ENCODE measurements around the gene UBE2G1.
"Not testable (repeated sequence)": the region's sequence is repeated elsewhere in the genome, so short reads cannot be mapped to it uniquely, and the experiment has no call there.

UBE2G1 gene, protein sequence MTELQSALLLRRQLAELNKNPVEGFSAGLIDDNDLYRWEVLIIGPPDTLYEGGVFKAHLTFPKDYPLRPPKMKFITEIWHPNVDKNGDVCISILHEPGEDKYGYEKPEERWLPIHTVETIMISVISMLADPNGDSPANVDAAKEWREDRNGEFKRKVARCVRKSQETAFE

DNA sequence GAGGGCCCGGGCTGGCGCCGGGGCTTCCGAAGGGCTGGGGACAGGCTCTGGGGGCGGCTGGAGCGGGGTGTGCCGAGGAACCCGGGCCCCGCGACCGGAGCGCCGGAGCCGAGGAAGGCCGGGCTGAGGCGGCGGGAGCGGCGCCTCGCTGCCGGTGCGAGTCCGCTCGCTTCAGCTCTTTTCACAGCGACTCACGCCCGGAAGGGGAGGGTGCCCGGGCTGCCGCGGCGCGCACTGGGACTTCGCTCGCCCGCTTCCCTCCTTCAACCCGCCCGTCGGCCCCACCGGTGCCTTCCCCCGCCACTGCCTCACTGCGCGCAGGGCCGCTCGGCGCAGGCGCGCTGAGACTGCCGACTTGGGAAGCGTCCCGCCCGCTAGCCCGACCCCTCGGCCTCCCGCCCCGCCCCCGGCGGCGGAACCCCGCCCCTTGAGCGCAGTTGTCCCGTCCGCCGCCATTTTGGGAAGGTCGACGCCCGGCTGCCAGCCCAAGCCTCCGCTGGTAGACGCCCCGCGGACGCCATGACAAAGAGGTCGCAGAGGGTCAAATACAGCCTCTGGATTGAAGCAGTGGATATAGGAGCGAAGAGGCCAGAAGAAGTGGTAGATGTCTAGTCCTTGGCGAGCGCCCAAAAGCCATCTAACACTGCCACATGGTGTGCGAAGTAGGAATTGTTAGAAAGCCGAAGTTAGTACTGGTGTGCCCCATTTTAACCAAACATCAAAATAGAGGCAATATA, at the start of gene UBE2G1:
TSS of gene UBE2G1 (minus strand) at position 349 of the 737 bp plus-strand sequence. CDS start 359 bp downstream, outside the sequence.
- DNase-seq = peak; percentile 99

DNA sequence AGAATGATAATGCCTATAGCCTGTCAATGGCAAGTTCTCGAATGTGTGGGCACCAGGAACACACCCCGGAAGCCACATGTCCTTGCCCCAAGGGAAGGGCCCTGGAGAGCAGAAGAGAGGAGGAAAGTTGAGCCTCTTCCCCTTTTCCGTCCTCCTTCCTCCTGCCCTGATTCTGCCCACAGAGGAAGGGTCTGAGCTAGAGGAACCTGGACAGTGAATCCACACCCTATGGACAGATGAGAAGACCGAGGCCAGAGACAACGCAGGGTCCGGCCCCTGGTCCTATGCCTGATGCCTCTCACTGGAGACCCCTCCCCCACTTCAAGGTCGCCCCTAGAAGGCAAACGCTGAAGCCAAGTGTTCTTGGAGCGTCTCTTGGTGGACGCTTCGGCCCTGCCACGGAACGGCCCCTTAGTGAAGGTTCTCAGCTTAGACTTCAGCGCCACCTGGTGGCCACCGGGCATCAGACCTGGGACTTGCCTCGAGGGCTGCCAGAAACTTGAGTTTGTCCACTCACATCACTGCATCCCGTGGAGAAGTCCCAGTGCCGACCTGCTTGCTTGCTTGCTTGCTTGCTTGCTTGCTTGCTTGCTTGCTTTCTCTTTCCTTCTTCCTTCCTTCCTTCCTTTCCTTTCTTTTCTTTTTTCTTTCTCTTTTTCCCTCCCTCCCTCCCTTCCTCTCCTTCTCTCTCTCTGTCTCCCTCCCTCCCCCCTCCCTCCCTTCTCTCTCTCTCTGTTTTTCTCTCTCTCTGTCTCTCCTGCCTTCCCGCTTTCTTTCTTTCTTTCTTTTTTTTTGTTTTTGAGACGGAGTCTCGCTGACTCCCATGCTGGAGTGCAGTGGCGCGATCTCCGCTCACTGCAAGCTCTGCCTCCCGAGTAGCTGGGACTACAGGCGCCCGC, 46.7 kb upstream of the UBE2G1 start:
- peak; percentile 89 to 92 for DNase-seq

DNA sequence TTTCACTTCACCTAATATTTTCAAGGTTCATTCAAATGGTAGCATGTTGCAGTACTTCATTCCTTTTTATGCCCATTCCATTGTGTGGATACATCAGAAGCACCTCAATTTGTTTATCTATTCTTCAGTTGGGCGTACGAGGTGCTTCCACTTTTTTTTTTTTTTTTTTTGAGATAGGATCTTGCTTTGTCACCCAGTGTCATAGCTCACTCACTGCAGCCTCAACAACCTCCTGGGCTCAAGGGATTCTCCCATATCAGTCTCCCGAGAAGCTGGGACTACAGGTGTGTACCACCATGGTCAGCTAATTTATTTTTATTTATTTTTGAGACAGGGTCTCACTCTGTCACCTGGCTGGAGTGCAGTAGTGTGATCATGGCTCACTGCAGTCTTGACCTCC, 44.7 kb upstream of the UBE2G1 start:
- no peak for DNase-seq

DNA sequence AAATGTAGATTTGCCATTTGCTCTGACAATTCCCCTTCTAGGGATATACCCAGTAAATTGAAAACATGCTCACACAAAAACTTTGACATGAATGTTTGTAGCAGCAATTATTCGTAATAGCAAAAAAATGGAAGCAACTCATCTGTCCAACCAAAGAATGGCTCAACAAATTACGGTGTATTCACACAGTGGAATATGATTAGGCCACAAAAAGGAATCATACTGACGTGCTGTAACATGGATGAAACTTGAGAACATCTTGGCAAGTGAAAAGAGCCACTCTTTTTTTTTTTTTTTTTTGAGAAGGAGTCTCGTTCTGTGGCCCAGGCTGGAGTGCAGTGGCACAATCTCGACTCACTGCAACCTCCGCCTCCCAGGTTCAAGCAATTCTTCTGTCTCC, 43.2 kb upstream of the UBE2G1 start:
- no peak for DNase-seq

DNA sequence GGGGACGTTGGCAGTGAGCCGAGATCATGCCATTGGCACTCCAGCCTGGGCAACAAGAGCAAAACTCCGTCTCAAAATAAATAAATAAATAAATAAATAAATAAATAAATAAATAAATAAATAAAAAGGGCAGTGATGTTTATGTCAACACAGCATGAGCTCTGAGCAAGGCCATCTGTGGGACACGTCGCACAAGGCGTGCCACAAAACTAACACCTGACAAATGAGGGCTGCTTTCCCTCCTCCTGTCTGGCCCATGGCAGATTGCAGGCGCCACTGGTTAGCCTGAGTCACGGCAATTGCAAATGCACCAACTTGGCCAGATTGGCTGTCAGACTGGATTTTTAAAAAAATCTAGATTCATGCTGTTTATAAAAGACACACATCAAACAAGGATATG, 41.4 kb upstream of the UBE2G1 start:
- peak in 1 of 2 experiments; percentile 12 for DNase-seq

DNA sequence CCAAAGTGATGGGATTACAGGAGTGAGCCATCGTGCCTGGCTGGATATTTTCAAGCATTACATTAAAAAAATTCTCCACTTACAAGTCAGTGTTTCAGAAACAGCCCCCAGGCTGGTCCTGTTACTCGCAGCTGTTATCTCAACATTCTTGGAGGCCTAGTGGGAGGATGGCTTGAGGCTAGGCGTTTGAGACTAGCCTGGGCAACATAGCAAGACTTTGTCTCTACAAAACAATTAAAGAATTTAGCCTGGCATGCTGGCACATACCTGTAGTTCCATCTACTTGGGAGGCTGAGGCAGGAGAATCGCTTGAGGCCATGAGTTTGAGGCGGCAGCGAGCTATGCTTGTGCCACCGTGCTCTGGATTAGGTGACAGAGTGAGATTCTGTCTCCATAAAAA, 40.7 kb upstream of the UBE2G1 start:
- no peak for DNase-seq

DNA sequence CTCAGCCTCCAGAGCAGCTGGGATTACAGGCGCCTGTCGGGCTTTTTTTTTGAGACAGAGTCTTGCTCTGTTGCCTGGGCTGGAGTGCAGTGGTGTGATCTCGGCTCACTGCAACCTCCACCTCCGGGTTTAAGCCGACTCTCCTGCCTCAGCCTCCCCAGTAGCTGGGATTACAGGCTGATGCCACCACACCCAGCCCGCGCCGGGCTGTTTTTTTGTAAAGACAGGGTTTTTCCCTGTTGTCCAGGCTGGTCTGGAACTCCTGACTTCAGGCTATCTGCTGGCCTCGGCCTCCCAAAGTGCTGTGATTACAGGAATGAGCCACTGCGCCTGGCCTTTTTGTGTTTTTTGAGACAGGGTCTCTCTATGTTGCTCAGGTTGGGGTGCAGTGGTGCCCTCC, 39.9 kb upstream of the UBE2G1 start:
- DNase-seq = no peak

DNA sequence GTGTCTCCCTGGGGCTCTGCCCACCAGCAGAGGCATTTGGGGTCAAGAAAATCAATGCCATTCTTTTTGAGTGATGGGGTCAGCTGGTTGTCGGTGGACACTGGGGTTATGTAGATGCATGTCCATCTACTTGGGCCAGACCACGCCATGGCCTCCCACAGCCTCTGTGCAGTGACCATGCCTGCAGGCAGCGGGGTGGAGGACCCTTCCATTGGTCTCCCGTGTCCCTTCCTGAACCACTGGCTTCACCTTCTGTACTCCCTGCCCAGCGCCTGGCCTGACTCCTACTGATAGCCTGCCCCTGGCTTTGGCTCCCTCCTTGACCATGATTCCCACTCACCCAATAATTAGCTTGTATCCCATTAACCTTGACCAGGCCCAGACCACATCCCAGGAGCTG, 39.2 kb upstream of the UBE2G1 start:
- no peak for DNase-seq

DNA sequence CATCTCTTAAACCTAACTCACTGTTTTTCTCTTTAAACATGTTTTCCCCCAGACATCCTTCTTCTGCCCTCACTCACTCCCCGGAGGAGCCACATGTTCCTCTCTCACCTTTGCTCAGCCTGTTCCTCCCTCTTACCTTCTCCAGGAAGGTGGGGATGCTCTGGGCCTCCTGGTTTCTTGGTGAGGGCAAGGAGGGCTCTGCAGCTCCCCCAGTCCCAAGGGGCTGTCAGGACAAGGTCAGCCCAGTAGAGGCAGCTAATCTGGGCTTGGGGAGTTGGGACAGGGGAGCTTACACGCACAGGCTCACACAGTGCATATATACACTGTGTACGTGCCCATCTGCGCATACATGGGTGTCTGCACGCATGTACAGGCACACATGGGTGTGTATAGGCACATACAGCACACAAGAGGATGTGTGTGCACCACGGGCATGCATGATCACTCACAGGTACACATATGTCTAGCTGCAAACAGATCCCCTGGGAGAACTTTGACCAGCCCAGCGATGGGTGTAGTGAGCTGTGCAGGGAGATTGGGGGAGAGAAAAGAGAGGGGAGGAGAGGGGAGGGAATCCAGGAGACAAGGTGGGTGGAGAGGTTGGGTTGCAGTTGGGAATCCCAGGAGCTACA, 38.7 kb upstream of the UBE2G1 start:
- no peak for DNase-seq

DNA sequence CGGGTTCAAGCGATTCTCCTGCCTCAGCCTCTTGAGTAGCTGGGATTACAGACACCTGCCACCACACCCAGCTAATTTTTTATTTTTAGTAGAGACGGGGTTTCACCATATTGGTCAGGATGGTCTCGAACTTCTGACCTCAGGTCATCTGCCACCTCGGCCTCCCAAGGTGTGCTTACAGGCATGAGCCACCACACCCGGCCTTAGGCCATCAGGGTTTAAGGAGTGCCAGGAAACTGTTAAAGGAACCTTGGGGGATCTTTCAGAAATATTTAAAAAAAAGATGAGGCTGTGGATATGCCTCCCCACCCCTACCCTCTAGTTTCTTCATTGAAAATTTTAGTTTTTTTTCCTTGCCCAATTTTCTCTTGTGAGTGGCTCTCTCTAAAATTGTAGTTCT, 31.4 kb upstream of the UBE2G1 start:
- DNase-seq = no peak

DNA sequence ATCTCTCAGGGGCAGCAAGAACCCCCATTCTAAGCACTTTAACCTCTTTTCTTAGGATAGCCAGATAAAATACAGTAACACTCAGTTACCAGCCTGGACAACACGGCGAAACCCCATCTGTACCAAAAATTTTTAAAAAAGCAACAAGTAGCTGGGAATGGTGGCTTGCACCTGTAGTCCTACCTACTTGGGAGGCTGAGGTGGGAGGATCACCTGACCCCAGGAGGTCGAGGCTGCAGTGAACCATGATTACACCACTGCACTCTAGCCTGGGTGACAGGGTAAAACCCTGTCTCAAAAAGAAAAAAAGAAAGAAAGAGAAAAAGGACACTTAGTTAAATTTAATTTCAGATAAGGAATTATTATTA, 28.6 kb upstream of the UBE2G1 start:
- no peak for DNase-seq

DNA sequence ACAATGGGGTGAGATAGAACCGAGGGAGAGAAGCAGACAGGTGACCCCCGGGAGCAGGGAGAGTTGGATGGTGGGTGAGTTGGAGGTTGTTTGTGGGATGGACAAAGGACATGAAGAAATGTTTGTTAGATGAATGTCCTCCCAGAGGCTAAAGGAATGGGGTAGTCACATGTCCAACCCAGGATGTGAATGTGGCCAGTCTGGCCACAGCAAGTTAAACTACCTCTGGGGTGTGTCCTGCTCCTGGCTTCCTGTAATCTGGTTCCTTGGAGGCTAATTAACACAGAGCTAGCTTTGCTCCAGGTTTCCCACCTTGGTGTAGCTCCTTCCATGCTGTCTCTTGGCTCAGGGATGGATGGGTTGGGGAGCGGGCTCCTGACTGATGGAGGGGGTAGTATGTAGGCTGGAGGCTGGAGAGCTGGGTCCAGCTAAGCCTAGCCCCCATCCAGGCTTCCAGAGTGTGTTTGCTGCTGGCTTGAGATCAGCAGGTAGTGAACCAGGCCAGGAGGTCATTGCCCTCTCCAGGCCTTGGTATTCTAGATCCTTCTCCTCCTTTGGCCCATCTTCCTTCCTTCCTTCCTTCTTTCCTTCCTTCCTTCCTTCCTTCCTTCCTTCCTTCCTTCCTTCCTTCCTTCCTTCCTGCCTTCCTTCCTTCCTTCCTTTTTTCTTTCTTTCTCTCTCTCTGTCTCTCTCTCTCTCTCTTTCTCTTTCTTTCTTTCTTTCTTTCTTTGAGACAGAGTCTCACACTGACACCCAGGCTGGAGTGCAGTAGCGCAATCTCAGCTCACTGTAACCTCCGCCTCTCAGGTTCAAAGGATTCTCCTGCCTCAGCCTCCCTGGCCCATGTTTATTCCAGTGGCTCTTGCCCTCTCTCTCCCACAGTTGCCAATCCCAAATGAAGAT, 28.0 kb upstream of the UBE2G1 start:
- no peak for DNase-seq

DNA sequence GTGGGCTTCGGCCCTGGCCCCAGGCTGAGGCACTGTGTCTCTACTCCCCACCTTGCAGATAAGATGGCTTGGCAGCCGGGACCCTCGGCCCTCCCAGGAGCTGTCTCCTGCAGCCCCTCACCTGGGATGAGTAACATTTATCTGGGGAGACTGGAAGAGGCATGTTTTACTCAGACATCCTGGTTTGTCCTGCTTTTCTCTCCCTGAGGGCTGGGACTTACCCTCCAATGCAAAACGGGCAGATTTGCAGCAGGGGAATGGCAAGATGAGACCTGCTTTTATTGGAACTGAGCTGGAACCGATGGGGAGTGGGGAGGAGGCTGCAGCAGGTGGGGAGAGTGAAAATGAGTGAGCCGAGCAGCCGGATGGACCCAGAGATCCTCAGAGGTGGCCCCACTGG, 27.3 kb upstream of the UBE2G1 start:
- DNase-seq = no peak

DNA sequence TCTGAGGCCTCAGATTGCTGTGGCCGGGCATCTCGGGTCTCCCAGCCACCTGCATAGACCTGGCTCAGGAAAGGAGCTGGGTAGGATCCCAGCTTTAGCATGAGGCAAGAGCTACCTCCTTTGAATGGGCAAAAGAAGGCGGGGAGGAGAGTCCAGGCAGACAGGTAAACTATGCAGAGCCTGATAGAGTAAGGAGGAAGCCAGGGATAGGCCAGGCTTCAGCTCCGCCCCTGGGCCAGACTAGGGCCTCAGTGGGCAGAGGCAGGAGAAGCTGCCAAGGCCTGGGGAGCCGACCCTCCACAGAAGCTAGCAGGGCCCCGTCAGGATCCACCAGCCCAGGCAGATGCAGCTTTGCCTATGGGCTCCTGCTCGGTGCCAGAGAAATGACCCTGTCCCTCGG, 22.6 kb upstream of the UBE2G1 start:
- no peak for DNase-seq

DNA sequence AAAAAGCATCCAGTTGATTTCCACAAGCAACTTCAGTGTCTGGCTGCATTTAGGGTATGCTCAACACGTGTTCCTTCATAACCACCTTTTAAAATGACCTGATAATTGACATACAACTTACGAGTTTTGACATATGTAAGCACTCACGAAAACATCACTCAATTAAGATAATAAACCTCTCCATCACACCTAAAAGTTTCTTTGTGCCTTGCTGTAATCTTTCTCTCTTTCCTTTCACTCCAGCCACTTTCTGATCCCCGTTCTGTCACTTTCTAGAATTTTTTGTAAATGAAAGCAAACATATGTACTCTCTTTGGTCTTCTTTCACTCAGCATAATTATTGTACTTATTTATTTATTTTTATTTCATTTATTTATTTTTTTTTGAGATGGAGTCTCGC, 20.7 kb upstream of the UBE2G1 start:
- DNase-seq = no peak

DNA sequence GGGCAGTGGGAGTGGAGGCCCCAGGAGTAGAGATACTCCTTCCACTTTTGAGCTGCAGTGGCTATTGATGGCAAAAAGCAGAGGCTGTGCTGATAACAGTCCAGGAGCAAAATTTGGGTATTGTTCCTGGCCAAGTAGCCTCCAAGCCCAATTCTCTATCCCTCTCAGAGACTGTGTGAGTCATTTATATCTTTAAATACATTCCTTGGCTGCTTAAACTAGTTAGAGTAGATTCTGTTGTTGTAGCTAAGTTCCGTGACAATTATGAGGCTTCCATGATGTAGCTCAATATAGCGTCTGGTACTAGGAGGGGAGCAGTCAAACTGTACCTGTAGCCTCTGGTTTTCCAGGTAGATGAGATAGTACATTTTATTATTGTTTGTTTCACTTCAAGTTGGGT, 19.9 kb upstream of the UBE2G1 start:
- no peak for DNase-seq

DNA sequence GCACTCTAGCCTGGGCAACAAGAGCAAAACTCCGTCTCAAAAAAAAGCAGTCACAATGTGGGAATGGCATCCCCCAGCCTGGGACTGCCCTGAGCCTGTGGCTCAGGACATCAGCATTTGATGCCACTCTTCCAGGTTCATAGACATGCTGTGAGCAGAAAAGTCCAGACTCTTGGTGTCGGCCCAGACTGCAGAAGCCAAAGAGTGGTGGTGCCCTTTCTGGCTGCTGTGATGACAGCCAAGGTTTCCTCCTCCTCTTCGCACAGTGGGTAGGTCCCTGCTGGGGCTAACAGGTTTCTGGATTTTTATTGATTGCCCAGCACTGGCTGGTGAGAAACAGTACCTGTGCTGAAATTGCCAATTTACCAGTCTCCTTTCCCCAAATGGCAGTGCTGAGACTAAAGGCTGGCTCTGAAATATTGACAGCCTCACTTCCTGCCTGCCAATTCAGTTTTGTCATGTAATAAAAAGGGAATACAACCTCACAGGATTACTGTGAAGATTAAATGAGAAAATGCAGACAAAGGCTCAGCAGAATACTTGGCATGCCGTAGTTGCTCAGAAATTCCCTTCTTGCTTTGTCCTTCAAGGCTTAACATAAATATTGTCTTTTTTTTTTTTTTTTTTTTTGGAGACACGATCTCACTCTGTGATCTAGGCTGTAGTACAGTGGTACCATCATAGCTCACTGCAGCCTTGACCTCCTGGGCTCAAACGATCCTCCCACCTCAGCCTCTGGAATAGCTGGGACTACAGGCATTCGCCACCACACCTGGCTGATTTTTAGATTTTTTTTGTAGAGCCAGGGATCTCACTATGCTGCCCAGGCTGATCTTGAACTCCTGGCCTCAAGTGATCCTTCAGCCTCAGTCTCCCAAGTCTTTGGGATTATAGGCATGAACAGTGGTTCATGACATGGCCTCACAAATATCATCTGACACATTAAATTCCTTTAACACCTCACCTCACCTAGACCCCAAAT, 15.5 kb upstream of the UBE2G1 start:
- DNase-seq = no peak

DNA sequence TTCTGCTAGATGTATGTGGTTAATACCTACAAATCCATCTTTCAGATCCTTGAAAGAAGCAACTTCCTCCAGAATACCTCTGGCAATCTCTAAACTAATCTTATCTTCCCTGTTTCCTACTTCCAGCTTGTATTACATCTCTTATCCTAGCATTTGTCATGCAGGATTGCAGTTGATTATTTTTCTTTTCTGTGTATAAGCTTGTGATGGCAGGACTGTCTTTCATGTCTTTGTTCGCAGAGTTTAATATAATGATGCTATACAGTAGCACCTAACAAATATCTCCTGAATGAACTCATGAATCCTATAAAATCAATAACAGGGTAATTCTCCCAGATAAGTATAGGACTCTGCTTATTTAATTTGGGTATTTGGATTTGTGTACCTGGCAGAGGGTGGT, 12.2 kb upstream of the UBE2G1 start:
- DNase-seq = no peak

DNA sequence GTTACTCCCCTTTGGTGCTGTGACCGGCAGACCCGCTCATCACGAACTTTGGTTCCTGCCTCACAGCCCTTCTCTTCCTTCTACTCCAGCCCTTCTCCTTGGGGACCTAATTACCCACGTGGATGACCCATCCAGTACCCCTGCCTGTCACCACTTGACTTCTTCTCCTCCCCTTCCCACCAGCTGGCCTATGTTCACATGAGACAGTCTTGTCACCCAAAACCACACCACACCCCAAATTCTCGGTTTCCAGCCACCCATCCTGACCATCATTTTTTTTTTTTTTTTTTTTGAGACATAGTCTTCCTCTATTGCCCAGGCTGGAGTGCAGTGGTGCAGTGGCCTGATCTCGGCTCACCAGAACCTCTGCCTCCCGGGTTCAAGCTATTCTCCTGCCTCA, 10.8 kb upstream of the UBE2G1 start:
- DNase-seq = not testable (repeated sequence)

DNA sequence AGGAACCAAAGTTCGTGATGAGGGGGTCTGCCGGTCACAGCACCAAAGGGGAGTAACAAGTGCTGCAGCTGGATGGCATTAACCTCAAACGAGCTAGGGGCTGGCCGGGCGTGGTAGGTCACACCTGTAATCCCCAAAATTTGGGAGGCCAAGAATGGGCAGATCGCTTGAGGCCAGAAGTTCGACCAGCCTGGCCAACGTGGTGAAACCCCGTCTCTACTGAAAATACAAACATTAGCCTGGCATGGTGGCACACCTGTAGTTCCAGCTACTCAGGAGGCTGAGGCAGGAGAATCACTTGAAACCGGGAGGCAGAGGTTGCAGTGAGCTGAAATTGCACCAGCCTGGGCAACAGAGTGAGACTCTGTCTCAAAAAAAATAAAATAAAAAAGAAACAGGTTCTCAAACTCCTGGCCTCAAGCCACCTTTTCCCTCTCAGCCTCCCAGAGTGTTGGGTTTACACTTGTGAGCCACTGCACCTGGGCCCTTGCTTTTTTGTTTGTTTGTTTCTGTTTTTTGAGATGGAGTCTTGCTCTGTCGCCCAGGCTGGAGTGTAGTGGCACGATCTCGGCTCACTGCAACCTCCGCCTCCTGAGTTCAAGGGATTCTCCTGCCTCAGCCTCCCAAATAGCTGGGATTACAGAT, 9.4 kb upstream of the UBE2G1 start:
- not testable (repeated sequence) for DNase-seq

All from SHP77 (cell line).